HG02885 (cell line): ENCODE measurements around the gene NKAIN4.
"Not testable (repeated sequence)": the region's sequence is repeated elsewhere in the genome, so short reads cannot be mapped to it uniquely, and the experiment has no call there.

Source experiments
- ATAC-seq: cut with Tn5 transposase; IDR thresholded peaks from one replicate; pipeline ENCODE4 v1.9.1; 2021; ENCODE audit warnings: mild to moderate bottlenecking; ENCODE audit not compliant: unreplicated experiment, poor library complexity

NKAIN4 gene

DNA sequence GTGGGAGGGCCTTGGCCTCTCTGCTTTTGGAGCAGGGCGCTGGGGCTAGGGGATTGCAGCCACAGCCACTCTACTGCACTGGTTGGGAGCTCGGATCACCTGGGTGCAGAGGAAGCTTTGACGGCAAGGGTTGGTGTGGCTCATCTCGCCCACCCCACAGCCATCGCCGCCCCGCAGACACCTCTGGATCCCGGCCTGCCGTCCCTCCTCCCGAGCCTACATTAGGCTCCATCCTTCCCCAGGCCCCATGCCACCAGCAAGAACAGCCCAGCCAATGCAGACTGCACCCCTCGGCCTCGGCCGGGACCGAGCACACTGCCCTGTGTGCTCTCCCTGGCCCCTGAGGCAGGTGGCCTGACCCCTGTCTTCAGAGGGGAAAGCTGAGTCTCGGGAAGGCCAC lies 6.3 kb upstream of the NKAIN4 start:
- ATAC-seq: no peak

DNA sequence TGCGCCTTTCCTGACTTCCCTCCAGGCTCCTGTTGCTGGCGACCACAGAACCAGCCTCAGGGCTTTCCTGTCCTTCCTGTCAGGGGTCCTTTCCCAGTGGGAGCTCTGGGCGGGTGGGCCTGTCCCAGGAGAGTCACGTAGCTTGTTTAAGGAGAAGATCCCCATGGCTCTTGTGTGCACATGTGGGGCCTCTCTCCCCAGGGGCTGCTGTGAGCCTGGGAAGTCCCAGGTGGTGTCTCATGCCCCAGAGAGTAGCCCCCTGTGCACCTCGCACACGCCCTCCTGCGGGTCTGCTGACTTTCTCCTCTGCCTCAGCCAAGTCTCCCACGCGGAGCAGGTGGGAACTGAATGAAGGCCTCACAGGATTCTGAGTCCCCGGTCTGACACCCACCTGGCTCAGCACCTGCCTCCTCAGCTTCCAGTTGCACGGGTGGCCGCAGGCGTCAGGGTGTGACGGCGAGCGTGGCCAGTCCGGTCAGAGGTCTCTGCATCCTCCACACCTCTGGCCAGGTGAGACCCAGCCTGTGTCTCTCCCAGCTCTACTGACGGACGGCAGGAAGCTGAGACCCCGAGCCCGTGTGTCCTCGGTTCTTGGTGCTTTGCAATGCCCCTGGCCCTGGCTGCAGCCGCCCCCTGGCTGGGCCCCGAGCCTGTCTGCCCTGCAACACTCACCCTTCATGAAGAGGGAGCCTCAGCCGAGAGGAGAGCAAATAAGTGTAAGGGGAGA lies 5.6 kb upstream of the NKAIN4 start:
- ATAC-seq: no peak

- ATAC-seq: no peak
Observed at GRCh38 chr20:63258781-63259180, 4.5 kb upstream of the NKAIN4 start.

DNA sequence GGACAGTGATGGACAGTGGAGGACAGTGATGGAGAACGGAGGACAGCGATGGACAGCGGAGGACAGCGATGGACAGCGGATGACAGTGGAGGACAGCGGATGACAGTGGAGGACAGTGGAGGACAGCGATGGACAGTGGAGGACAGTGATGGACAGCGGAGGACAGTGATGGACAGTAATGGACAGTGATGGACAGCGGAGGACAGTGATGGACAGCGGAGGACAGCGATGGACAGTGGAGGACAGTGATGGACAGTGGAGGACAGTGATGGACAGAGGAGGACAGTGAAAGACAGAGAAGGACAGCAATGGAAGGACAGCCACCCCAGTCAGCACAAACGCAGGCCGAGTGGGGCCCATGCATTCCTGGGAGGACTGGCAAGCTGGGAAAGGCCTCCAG lies 3.4 kb upstream of the NKAIN4 start:
- no peak for ATAC-seq

GRCh38 chr20:63256954-63257353 lies 2.7 kb upstream of the NKAIN4 start:
- ATAC-seq: no peak

DNA sequence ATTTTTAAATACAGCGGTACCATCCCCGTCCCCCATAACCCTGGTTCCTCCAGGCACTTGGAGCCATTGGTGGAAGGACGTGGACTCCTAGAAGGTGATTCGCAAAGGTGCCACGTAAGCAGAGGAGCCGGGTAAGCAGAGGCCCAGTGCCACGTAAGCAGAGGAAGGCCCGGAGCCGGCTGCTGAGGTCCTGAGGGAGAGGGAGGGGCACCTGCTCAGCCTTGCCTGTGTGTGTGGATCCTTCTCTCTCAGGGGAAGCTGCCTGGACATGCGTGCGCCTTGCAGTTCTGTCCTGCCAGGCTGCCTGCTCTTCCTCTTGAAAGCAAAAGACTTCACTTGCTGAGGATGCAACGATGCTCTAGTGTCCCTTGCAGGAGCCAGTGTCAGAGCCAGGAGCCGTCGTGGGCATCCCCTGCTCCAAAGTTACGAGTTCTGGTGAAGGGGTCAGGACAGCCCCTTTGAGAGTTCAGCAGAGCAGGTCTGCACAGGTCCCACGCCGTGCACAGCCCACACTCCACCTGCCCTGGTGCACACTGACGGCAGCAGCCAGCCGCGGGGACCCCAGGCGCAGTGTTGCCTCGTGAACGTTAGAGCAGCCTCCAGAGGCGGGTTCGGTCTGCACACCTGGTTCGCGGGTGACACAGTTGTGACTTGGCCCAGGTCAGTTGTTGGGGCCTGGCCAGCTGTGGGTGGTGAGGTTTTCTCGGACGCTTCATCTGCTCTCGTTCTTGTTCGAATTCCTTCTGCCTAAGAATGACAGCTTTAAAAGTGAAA lies 1.9 kb upstream of the NKAIN4 start:
- no peak for ATAC-seq

GRCh38 chr20:63254606-63255384 lies 532 bp upstream of the NKAIN4 start:
- ATAC-seq: no peak

GRCh38 chr20:63253438-63254231 lies 628 bp downstream of the NKAIN4 start:
- ATAC-seq: no peak

GRCh38 chr20:63253065-63253437 lies 1.2 kb downstream of the NKAIN4 start:
- ATAC-seq: no peak

DNA sequence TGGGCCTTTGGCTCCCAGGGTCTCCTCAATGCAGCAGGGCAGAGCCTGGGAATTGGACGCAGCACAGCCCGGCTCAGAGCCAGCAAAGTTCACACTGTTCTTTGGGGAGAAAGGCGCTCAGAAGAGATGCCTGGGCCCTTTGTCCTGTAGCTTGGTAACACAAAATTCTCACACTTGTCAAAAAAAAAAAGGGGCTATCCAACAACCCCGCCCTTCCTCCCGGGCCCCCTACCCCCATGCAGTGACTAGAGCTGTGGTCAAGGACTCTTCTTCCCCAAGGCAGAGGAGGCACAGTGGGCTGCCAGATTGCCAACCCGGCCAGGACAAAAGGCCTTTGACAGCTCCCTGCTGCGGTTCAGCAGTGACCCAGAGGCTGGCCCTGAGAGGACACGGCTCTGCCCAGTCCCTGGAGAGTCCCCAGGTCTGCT lies 2.0 kb downstream of the NKAIN4 start:
- no peak for ATAC-seq

DNA sequence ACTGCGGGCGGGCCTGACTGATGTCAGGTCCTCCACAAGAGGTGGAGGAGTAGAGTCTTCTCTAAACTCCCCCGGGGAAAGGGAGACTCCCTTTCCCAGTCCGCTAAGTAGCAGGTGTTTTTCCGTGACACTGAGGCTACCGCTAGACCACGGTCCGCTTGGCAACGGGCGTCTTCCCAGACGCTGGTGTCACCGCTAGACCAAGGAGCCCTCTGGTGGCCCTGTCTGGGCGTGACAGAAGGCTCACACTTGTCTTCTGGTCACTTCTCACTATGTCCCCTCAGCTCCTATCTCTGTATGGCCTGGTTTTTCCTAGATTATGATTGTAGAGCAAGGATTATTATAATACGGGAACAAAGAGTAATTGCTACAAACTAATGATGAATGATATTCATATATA lies 2.9 kb downstream of the NKAIN4 start:
- ATAC-seq: not testable (repeated sequence)

GRCh38 chr20:63249891-63250290 lies 4.4 kb downstream of the NKAIN4 start:
- no peak for ATAC-seq

DNA sequence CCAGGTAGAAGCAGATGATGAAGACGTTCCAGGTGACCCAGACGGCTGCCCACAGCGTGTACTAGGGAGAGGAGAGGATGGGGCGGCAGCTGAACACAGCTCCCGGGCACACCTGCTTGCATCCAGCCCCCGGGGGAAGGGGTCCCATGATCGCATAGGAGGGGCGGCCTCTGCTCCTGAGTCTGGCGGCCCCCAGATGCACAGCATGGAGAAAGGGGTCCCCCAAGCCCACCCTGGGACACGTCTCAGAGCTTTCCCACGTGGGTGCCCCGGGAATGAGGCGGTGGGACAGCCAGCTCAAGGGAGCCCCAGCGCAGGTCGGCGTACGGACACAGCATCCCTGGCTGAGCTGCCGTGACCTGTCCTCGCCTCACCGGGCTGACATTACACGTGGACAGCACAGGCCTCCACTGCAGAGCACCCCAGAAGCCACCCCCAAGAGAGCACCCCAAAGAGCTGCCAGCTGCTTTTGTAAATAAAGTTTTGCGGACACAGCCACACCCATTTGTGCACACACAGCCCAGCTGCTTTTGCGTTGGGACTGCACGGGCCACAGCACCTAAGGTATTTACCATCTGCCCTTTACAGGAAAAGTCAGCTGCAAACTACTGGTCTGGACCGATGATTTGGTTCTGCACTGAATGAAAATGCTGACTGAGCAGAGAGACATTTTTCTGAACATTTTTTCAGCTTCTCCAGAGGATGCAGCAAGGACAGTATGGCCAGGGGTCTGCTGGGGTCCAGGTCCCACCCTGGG lies 5.2 kb downstream of the NKAIN4 start:
- ATAC-seq: no peak

GRCh38 chr20:63247671-63248228 lies 6.5 kb downstream of the NKAIN4 start:
- ATAC-seq: no peak

DNA sequence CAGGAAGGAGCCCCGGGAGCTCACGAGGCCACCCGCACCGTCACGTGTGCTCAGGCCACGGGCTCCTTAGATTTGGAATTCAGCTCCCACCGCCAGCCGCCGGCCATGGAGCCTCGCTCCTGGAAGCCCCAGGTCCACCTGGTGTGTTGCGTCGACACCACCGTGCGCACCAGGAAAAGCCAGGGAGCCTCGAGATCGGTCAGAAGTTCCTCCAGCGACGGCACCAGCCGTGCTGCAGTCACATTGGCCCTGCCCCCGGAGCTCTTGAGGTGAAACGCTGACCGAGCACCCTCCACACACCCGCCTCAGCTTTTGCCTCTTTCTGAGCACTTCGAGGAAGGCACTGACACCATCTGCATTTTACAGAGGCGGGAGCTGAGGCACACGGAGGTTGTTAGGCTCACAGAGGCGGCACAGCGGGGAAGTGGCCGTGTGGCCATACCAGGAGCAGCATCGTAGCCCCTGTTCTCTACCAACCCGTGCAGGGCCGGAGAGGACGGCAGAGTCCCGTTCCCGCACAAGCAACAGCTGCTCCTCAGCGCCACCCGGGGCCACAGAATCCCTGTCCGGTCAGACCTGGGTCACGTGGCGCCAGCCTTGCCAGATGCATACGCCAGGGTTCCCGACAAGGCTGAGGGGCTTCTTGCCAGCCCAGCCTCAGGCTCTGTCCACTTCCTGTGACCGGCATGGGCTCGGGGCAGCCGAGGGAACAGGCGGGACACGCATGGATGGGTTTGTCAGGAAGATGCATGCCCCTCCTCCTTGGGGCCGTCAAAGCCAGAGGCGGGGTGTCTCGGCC lies 7.6 kb downstream of the NKAIN4 start:
- ATAC-seq: no peak

GRCh38 chr20:63244468-63244867 lies 9.8 kb downstream of the NKAIN4 start:
- ATAC-seq: no peak

DNA sequence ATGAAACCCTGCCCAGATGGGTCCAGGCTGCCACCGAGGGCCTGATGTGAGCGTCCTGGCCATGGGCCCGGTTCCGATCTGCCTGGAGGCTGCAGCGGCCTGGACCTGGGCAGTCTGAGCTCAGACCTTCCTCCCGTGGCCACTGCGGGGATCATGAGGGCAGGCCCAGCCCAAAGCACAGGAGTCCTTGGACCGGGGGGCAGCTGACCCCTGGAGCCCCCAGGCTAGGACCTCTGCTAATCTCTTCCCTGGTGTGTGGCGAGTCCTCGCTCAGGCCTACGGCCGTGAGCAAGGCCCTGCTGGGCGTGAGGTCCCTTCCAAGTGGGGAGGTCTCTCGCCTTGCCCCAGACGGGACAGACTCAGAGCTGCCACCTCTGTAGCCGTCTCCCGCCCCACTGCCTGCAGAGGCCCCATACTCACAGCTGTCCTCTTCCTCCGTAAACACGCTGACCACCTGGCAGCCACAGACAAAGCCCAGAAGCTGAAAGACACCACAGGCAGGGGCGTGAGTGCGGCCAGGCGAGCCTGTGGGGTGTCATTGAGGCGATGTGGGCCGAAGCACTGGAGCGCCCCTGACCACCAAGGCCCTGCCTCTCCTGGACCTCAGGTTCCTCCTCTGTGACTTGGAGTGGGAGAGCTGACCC lies 10.5 kb downstream of the NKAIN4 start:
- no peak for ATAC-seq

DNA sequence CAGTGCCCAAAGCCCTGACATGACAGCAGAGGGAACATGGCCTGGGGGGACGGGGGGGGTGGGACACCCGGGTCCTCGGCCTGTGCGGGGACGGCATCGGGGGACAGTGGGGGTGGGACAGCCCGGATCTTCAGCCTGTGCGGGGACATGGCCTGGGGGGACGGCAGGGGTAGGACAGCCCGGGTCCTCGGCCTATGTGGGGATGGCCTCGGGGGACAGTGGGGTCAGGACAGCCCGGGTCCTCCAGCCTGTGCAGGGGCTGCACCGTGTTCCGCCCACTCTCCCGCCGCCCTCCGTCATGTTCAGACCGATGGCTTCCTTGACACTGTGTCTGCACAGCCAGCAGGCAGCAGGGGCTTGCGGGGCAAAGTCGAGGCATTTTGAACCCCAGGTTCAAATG lies 11.5 kb downstream of the NKAIN4 start:
- no peak for ATAC-seq
